Lower leg skin (tissue), 4 donors: ENCODE measurements around the gene NDUFB8. TPM values are rescaled to one million over a fixed set of nuclear protein-coding genes. Genes with fewer than 3 reads are reported as not detected.

Source experiments
- DNase-seq, 2 donors: peaks; one replicate each; pipeline ENCODE4 v3.0.0-alpha.2; 2019; ENCODE audit warnings: low spot score in 2 of 2
- H3K4me3 ChIP-seq: fragments of 200-600 bp; sonication (generic); 2 replicates; pipeline ENCODE4 v1.5.1; 2017; ENCODE audit warnings: mild to moderate bottlenecking, low read depth; ENCODE audit not compliant: poor library complexity, severe bottlenecking
- CTCF ChIP-seq, 3 donors: fragments of 450-650 bp; IDR thresholded peaks; one replicate each; pipeline ENCODE4 v1.5.1; 2016; ENCODE audit warnings: antibody characterized with exemption in 3 of 3, mild to moderate bottlenecking in 3 of 3, moderate library complexity in 2 of 3
- POLR2A ChIP-seq, 2 donors: fragments of 450-650 bp; IDR thresholded peaks; one replicate each; pipeline ENCODE4 v1.6.1; 2016 to 2017; ENCODE audit warnings: antibody characterized with exemption in 2 of 2, mild to moderate bottlenecking in 1 of 2, moderate library complexity in 1 of 2
- WGBS, 2 donors: methylation state at CpG; one replicate each; pipeline ENCODE4 v1.1.5; 2018; 5-methylcytosine and 5-hydroxymethylcytosine counted together
- intact Hi-C: fragments of 100-400 bp; cut with DNase I; formaldehyde crosslinking; loops from one replicate; pipeline ENCODE4 v1.15.0; 2023; ENCODE audit warnings: low total_unique reads
- total RNA-seq, 4 donors: library from RNA; depleted of rRNA; stranded (reverse); fragments of >200 nt; gene quantifications; one replicate each; pipeline ENCODE4 v1.1.0, GENCODE V29; 2016

NDUFB8 gene
- total RNA-seq, 4 donors from 2014 or later: 128 to 211 (median 177) TPM

GRCh38 chr10:100518761-100519241, 10.9 kb downstream of the NDUFB8 start:
- 19 to 20% methylated on average over 7 of the region's 7 CpGs for WGBS, 2 donors
- intact Hi-C loops: loop anchor here (5.0 to 10.0 kb wide), 2 partner anchors 74 to 172 kb away; partner anchors contain the start of gene SCD
- no peak for TF ChIP-seq POLR2A (IDR thresholded peaks at IDR 0.05)
- peak in 1 of 3 donors; percentile 27 for TF ChIP-seq CTCF (IDR thresholded peaks at IDR 0.05)
- peak in 1 of 2 donors; percentile 65 for DNase-seq
- no peak overlapping the region for H3K4me3 ChIP-seq

GRCh38 chr10:100516847-100517246, 12.8 kb downstream of the NDUFB8 start:
- H3K4me3 ChIP-seq: no peak overlapping the region
- intact Hi-C loops: loop anchor here (5.0 to 10.0 kb wide), 2 partner anchors 72 to 170 kb away; partner anchors contain the start of gene SCD
- TF ChIP-seq POLR2A (IDR thresholded peaks at IDR 0.05) (no peak), CTCF (IDR thresholded peaks at IDR 0.05) (no peak)
- WGBS, 2 donors: 94 to 96% methylated on average over 2 of the region's 2 CpGs
- DNase-seq: peak in 1 of 2 donors; percentile 39

GRCh38 chr10:100515612-100516011, 14.1 kb downstream of the NDUFB8 start:
- no peak for DNase-seq
- no peak overlapping the region for H3K4me3 ChIP-seq
- intact Hi-C loops: loop anchor here (5.0 to 10.0 kb wide), 2 partner anchors 71 to 168 kb away; partner anchors contain the start of gene SCD
- WGBS, 2 donors: 66 to 70% methylated on average over 3 of the region's 3 CpGs
- TF ChIP-seq CTCF (IDR thresholded peaks at IDR 0.05) (no peak), POLR2A (IDR thresholded peaks at IDR 0.05) (no peak)

- TF ChIP-seq CTCF (IDR thresholded peaks at IDR 0.05): no peak
- no peak for TF ChIP-seq POLR2A (IDR thresholded peaks at IDR 0.05)
- 84 to 85% methylated on average over 7 of the region's 7 CpGs for WGBS, 2 donors
- DNase-seq: no peak
- no peak overlapping the region for H3K4me3 ChIP-seq
- intact Hi-C loops: loop anchor here (10.0 kb wide), 1 partner anchor 66 kb away; no protein-coding TSS in a partner anchor
Observed at GRCh38 chr10:100510533-100511308, 18.9 kb downstream of the NDUFB8 start.

GRCh38 chr10:100509241-100509840, 20.3 kb downstream of the NDUFB8 start:
- DNase-seq: no peak
- TF ChIP-seq CTCF (IDR thresholded peaks at IDR 0.05) (no peak), POLR2A (IDR thresholded peaks at IDR 0.05) (no peak)
- intact Hi-C loops: no loop called here
- H3K4me3 ChIP-seq: no peak overlapping the region
- 66 to 69% methylated on average over 8 of the region's 8 CpGs for WGBS, 2 donors
